Ovary (tissue), 3 donors: Measurements from ENCODE around the gene COX6A2.

ENCODE experiments used
- EP300 ChIP-seq: sonication (generic); formaldehyde crosslinking; IDR thresholded peaks from one replicate; pipeline ENCODE4 v1.6.1; 2017; ENCODE audit warnings: antibody characterized with exemption
- POLR2A ChIP-seq: fragments of 450-650 bp; IDR thresholded peaks from one replicate; pipeline ENCODE4 v1.6.1; 2017; ENCODE audit warnings: antibody characterized with exemption, mild to moderate bottlenecking, moderate library complexity
- TF ChIP-seq, protein P1 (sequence below), 3 donors: fragments of 450-650 bp in 2 of 3; fragments of 200-600 bp in 1 of 3; IDR thresholded peaks; one replicate each; pipeline versions ENCODE4 v1.5.1 to v1.8.0; 2016 to 2022; ENCODE audit warnings: antibody characterized with exemption in 3 of 3, mild to moderate bottlenecking in 1 of 3
- donor health status: DM: no; HTN: no; CAD: no.

DNA sequence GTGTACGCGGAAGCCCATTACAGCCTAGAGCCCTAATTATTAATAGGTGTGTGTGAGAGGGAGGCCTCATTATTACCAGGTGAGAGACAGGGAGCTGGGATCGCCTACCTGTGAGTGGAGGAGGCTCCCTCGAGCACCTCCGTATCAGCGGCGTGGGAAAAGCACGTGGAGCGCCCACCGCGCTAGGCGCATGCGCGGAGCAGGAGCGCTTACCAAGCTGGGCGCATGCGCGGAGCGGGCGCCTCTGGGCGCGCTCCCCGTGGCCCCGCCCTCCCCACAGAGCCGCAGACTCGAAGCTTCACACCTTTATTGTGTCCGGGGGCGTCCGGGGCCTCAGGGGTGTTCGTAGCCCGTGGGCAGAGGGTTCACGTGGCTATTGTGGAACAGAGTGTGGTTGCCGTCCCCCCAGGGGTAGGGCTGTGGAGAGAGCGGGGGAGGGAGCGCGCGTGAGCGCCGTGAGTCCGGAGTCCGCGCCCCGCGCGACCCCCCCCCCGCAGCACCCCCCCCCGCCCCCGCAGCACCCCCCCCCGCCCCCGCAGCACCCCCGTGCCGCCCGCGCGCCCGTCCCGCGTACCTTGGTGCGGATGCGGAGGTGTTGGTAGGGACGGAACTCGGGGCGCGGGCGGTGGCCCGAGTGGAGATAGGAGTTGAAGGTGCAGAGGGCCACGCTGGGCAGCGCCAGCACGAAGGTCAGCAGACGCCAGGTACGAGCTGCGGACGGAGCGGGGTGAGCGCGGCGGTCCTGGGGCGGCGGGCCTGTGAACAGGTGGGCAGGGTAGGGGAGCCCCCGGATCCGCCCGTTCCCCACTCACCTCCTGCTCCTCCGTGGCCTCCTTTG, 500 bp downstream of the COX6A2 start:
- TF ChIP-seq POLR2A (no peak), EP300 (no peak)
- TF ChIP-seq, protein P1, sequence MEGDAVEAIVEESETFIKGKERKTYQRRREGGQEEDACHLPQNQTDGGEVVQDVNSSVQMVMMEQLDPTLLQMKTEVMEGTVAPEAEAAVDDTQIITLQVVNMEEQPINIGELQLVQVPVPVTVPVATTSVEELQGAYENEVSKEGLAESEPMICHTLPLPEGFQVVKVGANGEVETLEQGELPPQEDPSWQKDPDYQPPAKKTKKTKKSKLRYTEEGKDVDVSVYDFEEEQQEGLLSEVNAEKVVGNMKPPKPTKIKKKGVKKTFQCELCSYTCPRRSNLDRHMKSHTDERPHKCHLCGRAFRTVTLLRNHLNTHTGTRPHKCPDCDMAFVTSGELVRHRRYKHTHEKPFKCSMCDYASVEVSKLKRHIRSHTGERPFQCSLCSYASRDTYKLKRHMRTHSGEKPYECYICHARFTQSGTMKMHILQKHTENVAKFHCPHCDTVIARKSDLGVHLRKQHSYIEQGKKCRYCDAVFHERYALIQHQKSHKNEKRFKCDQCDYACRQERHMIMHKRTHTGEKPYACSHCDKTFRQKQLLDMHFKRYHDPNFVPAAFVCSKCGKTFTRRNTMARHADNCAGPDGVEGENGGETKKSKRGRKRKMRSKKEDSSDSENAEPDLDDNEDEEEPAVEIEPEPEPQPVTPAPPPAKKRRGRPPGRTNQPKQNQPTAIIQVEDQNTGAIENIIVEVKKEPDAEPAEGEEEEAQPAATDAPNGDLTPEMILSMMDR (IDR thresholded peaks at IDR 0.05): no peak
